Measurements from ENCODE around the gene RBM19.
"Not testable (repeated sequence)": the region's sequence is repeated elsewhere in the genome, so short reads cannot be mapped to it uniquely, and the experiment has no call there.

The RBM19 gene

DNA sequence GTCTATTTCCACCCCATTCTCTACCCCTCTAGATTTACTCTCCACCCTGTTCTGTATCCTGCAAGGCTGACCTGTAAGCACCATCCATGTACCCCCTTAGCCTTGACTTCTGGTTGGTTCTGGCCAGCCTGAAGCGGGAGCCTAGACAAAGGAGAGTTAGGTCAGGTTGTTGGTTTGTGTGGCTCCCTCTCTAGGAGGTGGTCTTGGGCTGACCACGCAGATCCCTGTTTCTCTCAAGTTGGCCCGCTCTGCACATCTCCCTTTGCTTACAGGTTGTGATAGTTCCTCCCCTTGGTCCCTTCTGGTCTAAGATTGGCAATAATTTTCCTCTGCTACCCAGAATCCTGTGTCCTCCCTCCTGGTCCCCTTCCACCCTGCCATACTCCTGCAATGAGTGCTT, 38.3 kb upstream of the RBM19 start:
- Histone ChIP-seq H3K4me3 (ENCODE audit: control insufficient read depth in 1 of 7, extremely low read depth in 1 of 7, insufficient read depth in 4 of 7, low read depth in 2 of 7, low read length in 6 of 7) (no peak overlapping the region), H3K27me3 (replicated peaks in 2 of 5; ENCODE audit: control insufficient read depth in 4 of 5, insufficient read depth in 5 of 5, low read length in 4 of 5) (peaks cover 0 to 49% (median 9%) of the 10 kb centered on the region in 5 experiments), H3K4me1 (ENCODE audit: control extremely low read depth in 1 of 4, control insufficient read depth in 4 of 4, insufficient read depth in 4 of 4, low read length in 3 of 4) (no peaks in the 10 kb centered on the region), H3K36me3 (ENCODE audit: control insufficient read depth in 4 of 4, insufficient read depth in 4 of 4, low read length in 3 of 4) (no peaks in the 10 kb centered on the region), H3K27ac (ENCODE audit: insufficient read depth in 1 of 2, low read depth in 1 of 2, low read length in 2 of 2, poor library complexity in 1 of 2, severe bottlenecking in 2 of 2) (no peak overlapping the region), H3K9me3 (ENCODE audit: control extremely low read depth in 1 of 5, control insufficient read depth in 4 of 5, insufficient read depth in 2 of 5, low read depth in 1 of 5, low read length in 4 of 5) (no peaks in the 10 kb centered on the region)
- ChIA-PET POLR2A (no interaction called here), CTCF (no interaction called here)
- WGBS (ENCODE audit: insufficient coverage): 93% methylated on average over 3 of the region's 3 CpGs
- DNase-seq: no peak

- ChIA-PET CTCF (no interaction called here), POLR2A (no interaction called here)
- Histone ChIP-seq H3K27ac (ENCODE audit: insufficient read depth in 1 of 2, low read depth in 1 of 2, low read length in 2 of 2, poor library complexity in 1 of 2, severe bottlenecking in 2 of 2) (no peak overlapping the region), H3K4me1 (ENCODE audit: control extremely low read depth in 1 of 4, control insufficient read depth in 4 of 4, insufficient read depth in 4 of 4, low read length in 3 of 4) (no peaks in the 10 kb centered on the region), H3K36me3 (ENCODE audit: control insufficient read depth in 4 of 4, insufficient read depth in 4 of 4, low read length in 3 of 4) (no peaks in the 10 kb centered on the region), H3K9me3 (ENCODE audit: control extremely low read depth in 1 of 5, control insufficient read depth in 4 of 5, insufficient read depth in 2 of 5, low read depth in 1 of 5, low read length in 4 of 5) (no peaks in the 10 kb centered on the region), H3K4me3 (ENCODE audit: control insufficient read depth in 1 of 7, extremely low read depth in 1 of 7, insufficient read depth in 4 of 7, low read depth in 2 of 7, low read length in 6 of 7) (no peak overlapping the region), H3K27me3 (replicated peaks in 2 of 5; ENCODE audit: control insufficient read depth in 4 of 5, insufficient read depth in 5 of 5, low read length in 4 of 5) (peaks cover 0 to 48% (median 7%) of the 10 kb centered on the region in 5 experiments)
- 82% methylated on average over 3 of the region's 5 CpGs for WGBS (ENCODE audit: insufficient coverage)
- no peak for DNase-seq
Observed at GRCh38 chr12:114003286-114003685, 37.2 kb upstream of the RBM19 start.

- no peak for DNase-seq
- 90% methylated on average over 2 of the region's 5 CpGs for WGBS (ENCODE audit: insufficient coverage)
- Histone ChIP-seq H3K9me3 (ENCODE audit: control extremely low read depth in 1 of 5, control insufficient read depth in 4 of 5, insufficient read depth in 2 of 5, low read depth in 1 of 5, low read length in 4 of 5) (no peaks in the 10 kb centered on the region), H3K36me3 (ENCODE audit: control insufficient read depth in 4 of 4, insufficient read depth in 4 of 4, low read length in 3 of 4) (no peaks in the 10 kb centered on the region), H3K27me3 (replicated peaks in 2 of 5; ENCODE audit: control insufficient read depth in 4 of 5, insufficient read depth in 5 of 5, low read length in 4 of 5) (peaks cover 3 to 51% (median 6%) of the 10 kb centered on the region in 5 experiments), H3K27ac (ENCODE audit: insufficient read depth in 1 of 2, low read depth in 1 of 2, low read length in 2 of 2, poor library complexity in 1 of 2, severe bottlenecking in 2 of 2) (no peak overlapping the region), H3K4me1 (ENCODE audit: control extremely low read depth in 1 of 4, control insufficient read depth in 4 of 4, insufficient read depth in 4 of 4, low read length in 3 of 4) (no peaks in the 10 kb centered on the region), H3K4me3 (ENCODE audit: control insufficient read depth in 1 of 7, extremely low read depth in 1 of 7, insufficient read depth in 4 of 7, low read depth in 2 of 7, low read length in 6 of 7) (no peak overlapping the region)
- CTCF ChIA-PET: no interaction called here
- POLR2A ChIA-PET: no interaction called here
Observed at GRCh38 chr12:114001511-114002340, 35.6 kb upstream of the RBM19 start.

DNA sequence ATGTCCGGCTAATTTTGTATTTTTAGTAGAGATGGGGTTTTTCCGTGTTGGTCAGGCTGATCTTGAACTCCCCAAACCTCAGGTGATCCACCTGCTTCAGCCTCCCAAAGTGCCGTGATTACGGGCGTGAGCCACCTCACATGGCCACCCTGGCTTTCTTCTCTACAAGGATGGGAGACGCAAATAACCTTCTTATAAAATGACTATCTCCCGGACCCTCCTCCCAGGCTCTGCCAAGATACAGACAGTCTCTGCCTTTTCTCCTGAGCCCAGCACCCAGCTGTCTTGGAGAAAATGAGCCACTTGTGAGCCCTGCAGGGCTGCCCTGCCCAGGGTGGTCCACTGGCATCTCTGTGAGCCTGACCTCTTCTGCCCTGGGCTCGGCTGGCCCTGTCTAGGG, 34.7 kb upstream of the RBM19 start:
- 93% methylated on average over 6 of the region's 8 CpGs for WGBS (ENCODE audit: insufficient coverage)
- Histone ChIP-seq H3K4me1 (ENCODE audit: control extremely low read depth in 1 of 4, control insufficient read depth in 4 of 4, insufficient read depth in 4 of 4, low read length in 3 of 4) (no peaks in the 10 kb centered on the region), H3K9me3 (ENCODE audit: control extremely low read depth in 1 of 5, control insufficient read depth in 4 of 5, insufficient read depth in 2 of 5, low read depth in 1 of 5, low read length in 4 of 5) (no peaks in the 10 kb centered on the region), H3K27ac (ENCODE audit: insufficient read depth in 1 of 2, low read depth in 1 of 2, low read length in 2 of 2, poor library complexity in 1 of 2, severe bottlenecking in 2 of 2) (no peak overlapping the region), H3K36me3 (ENCODE audit: control insufficient read depth in 4 of 4, insufficient read depth in 4 of 4, low read length in 3 of 4) (no peaks in the 10 kb centered on the region), H3K27me3 (replicated peaks in 2 of 5; ENCODE audit: control insufficient read depth in 4 of 5, insufficient read depth in 5 of 5, low read length in 4 of 5) (peaks cover 3 to 50% (median 7%) of the 10 kb centered on the region in 5 experiments), H3K4me3 (ENCODE audit: control insufficient read depth in 1 of 7, extremely low read depth in 1 of 7, insufficient read depth in 4 of 7, low read depth in 2 of 7, low read length in 6 of 7) (no peak overlapping the region)
- ChIA-PET POLR2A (no interaction called here), CTCF (no interaction called here)
- no peak for DNase-seq

GRCh38 chr12:114000261-114000660, 34.1 kb upstream of the RBM19 start:
- H3K27me3 ChIP-seq (replicated peaks in 2 of 5; ENCODE audit: control insufficient read depth in 4 of 5, insufficient read depth in 5 of 5, low read length in 4 of 5): peaks cover 3 to 50% (median 8%) of the 10 kb centered on the region in 5 experiments
- POLR2A ChIA-PET; H3K4me3 ChIP-seq (ENCODE audit: control insufficient read depth in 1 of 7, extremely low read depth in 1 of 7, insufficient read depth in 4 of 7, low read depth in 2 of 7, low read length in 6 of 7); H3K27ac ChIP-seq (ENCODE audit: insufficient read depth in 1 of 2, low read depth in 1 of 2, low read length in 2 of 2, poor library complexity in 1 of 2, severe bottlenecking in 2 of 2); DNase-seq; H3K4me1 ChIP-seq (ENCODE audit: control extremely low read depth in 1 of 4, control insufficient read depth in 4 of 4, insufficient read depth in 4 of 4, low read length in 3 of 4); H3K9me3 ChIP-seq (ENCODE audit: control extremely low read depth in 1 of 5, control insufficient read depth in 4 of 5, insufficient read depth in 2 of 5, low read depth in 1 of 5, low read length in 4 of 5); H3K36me3 ChIP-seq (ENCODE audit: control insufficient read depth in 4 of 4, insufficient read depth in 4 of 4, low read length in 3 of 4); CTCF ChIA-PET: not testable (repeated sequence)
- 74% methylated on average over 4 of the region's 7 CpGs for WGBS (ENCODE audit: insufficient coverage)

GRCh38 chr12:113997365-113997764, 31.2 kb upstream of the RBM19 start:
- DNase-seq: no peak
- Histone ChIP-seq H3K27ac (ENCODE audit: insufficient read depth in 1 of 2, low read depth in 1 of 2, low read length in 2 of 2, poor library complexity in 1 of 2, severe bottlenecking in 2 of 2) (no peak overlapping the region), H3K4me1 (ENCODE audit: control extremely low read depth in 1 of 4, control insufficient read depth in 4 of 4, insufficient read depth in 4 of 4, low read length in 3 of 4) (no peaks in the 10 kb centered on the region), H3K27me3 (replicated peaks in 2 of 5; ENCODE audit: control insufficient read depth in 4 of 5, insufficient read depth in 5 of 5, low read length in 4 of 5) (peaks cover 3 to 58% (median 10%) of the 10 kb centered on the region in 5 experiments), H3K4me3 (ENCODE audit: control insufficient read depth in 1 of 7, extremely low read depth in 1 of 7, insufficient read depth in 4 of 7, low read depth in 2 of 7, low read length in 6 of 7) (no peak overlapping the region), H3K9me3 (ENCODE audit: control extremely low read depth in 1 of 5, control insufficient read depth in 4 of 5, insufficient read depth in 2 of 5, low read depth in 1 of 5, low read length in 4 of 5) (no peaks in the 10 kb centered on the region), H3K36me3 (ENCODE audit: control insufficient read depth in 4 of 4, insufficient read depth in 4 of 4, low read length in 3 of 4) (no peaks in the 10 kb centered on the region)
- POLR2A ChIA-PET: no interaction called here
- CTCF ChIA-PET: interaction anchor here (1.3 kb wide), 1 partner anchor 17 kb away, joined by 7 read pairs; no protein-coding TSS in a partner anchor
- WGBS (ENCODE audit: insufficient coverage): 58% methylated on average over 3 of the region's 3 CpGs

DNA sequence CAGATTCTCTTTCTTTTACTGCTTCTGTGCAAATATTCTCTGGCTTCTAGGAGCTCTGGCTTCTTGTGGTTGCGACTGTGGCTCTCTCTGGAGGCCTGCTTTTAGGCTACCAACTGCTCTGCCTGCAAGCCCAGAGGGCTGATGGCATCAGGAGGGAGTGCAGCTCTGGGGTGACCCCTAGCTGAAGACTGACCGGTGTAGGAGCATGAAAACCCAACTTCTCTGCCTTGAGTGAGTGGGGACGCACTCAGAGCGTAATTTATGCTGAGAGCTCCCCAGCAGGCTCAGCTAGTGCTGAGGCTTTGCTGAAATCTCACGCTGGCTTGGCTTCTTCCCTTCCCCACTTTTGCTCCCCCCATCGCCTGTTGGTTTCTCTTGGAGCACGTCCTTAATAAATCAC, 29.9 kb upstream of the RBM19 start:
- no peak for DNase-seq
- ChIA-PET CTCF (interaction anchor here (1.0 kb wide), 1 partner anchor 16 kb away, joined by 5 read pairs; no protein-coding TSS in a partner anchor), POLR2A (no interaction called here)
- no peaks in the 10 kb centered on the region for H3K36me3 ChIP-seq (ENCODE audit: control insufficient read depth in 4 of 4, insufficient read depth in 4 of 4, low read length in 3 of 4)
- peaks cover 3 to 66% (median 12%) of the 10 kb centered on the region in 5 experiments for H3K27me3 ChIP-seq (replicated peaks in 2 of 5; ENCODE audit: control insufficient read depth in 4 of 5, insufficient read depth in 5 of 5, low read length in 4 of 5)
- WGBS (ENCODE audit: insufficient coverage): 22% methylated on average over 6 of the region's 7 CpGs
- no peaks in the 10 kb centered on the region for H3K4me1 ChIP-seq (ENCODE audit: control extremely low read depth in 1 of 4, control insufficient read depth in 4 of 4, insufficient read depth in 4 of 4, low read length in 3 of 4)
- no peaks in the 10 kb centered on the region for H3K9me3 ChIP-seq (ENCODE audit: control extremely low read depth in 1 of 5, control insufficient read depth in 4 of 5, insufficient read depth in 2 of 5, low read depth in 1 of 5, low read length in 4 of 5)
- H3K4me3 ChIP-seq (ENCODE audit: control insufficient read depth in 1 of 7, extremely low read depth in 1 of 7, insufficient read depth in 4 of 7, low read depth in 2 of 7, low read length in 6 of 7): no peak overlapping the region
- H3K27ac ChIP-seq (ENCODE audit: insufficient read depth in 1 of 2, low read depth in 1 of 2, low read length in 2 of 2, poor library complexity in 1 of 2, severe bottlenecking in 2 of 2): no peak overlapping the region

Measured in common myeloid progenitor, CD34-positive (primary cell).